ENCODE data around the gene BTN2A1.
A peak's percentile ranks its signal among the peaks of the same experiment; 100 is the strongest.
"Not testable (repeated sequence)": the region's sequence is repeated elsewhere in the genome, so short reads cannot be mapped to it uniquely, and the experiment has no call there.

The BTN2A1 gene

GRCh38 chr6:26457806-26458688 lies at the start of gene BTN2A1:
Gene BTN2A1 (plus strand): TSS chr6:26457955. CDS start chr6:26458637, 682 bp downstream.
- DNase-seq (ENCODE audit: low read depth) = peak; percentile 27

DNA sequence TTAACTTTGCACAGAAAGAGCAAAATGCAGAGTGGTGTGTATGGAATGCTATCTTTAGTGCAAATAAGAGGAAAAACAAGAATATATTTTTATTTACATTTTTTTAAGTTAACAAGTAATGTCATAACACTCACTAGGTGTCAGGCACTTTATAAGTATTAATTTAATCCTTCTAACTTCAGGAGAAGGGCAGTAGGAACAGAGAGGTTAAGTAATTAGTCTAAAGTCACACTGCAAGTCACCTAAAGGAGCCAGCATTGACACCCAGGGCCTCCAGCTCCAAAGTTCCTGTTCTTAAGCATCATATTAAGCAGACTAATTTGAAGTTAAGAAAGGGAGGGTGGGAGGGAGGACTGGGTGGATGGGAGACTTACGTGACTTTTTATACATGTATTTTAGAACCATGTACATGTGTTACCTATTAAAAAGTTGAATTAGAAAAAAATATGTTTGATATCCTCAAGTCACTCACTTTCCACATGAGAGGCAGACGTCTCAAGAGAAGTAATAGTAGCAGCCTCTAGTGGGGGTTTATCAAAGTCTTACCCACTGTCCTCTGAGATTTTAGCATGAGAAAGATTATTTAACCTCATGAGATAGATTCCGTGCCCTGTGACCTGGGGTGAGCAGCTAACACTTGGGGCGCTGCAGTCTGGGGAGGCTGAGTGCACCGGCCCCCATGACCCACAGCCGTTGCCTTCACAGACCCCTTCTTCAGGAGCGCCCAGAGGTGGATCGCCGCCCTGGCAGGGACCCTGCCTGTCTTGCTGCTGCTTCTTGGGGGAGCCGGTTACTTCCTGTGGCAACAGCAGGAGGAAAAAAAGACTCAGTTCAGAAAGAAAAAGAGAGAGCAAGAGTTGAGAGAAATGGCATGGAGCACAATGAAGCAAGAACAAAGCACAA lies 48.7 kb upstream of the BTN2A1 start:
- no peak for DNase-seq (ENCODE audit: low read depth)

DNA sequence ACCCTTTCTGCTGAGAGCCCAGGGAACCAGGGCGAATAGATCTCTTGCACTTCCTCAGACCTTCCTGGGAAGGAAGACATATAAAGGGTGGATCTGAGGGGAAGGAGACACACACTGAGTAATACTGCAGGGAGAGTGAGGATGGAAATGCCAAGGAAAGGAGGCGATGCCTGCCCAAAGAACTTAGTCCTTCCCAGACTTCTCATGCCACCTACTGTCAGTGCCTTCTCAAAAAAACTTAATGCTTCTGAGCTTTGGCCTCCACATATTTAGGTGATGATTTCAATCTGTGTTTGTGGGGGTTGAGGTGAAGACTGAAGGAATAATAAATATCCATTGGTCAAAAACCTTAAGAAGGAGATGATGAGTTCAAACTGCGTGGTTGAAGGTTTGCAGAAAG lies 46.0 kb upstream of the BTN2A1 start:
- no peak for DNase-seq (ENCODE audit: low read depth)

DNA sequence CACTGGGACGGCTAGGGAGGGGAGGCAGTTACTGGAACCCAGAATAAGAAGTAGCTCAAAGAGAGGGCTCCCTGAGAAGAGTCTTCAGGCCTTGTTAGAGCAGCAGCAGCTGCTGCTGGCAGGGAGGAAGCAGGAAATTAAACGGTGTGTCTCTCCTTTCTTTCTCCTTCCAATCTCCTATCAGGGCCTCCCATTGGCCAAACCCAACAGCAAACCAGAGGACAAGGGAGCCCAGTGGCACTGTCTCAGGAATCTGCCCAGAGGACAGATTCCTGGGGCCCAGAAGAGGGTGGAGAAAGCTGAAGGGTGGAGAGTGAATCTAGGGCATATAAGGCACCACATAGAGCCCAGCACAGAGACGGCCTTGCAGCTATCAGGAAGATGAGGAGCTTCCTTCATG lies 45.5 kb upstream of the BTN2A1 start:
- DNase-seq (ENCODE audit: low read depth) = no peak

GRCh38 chr6:26412954-26413353 lies 44.8 kb upstream of the BTN2A1 start:
- DNase-seq (ENCODE audit: low read depth) = no peak

- DNase-seq (ENCODE audit: low read depth) = no peak
These were observed 43.5 kb upstream of the BTN2A1 start for GRCh38 chr6:26414281-26414680.

DNA sequence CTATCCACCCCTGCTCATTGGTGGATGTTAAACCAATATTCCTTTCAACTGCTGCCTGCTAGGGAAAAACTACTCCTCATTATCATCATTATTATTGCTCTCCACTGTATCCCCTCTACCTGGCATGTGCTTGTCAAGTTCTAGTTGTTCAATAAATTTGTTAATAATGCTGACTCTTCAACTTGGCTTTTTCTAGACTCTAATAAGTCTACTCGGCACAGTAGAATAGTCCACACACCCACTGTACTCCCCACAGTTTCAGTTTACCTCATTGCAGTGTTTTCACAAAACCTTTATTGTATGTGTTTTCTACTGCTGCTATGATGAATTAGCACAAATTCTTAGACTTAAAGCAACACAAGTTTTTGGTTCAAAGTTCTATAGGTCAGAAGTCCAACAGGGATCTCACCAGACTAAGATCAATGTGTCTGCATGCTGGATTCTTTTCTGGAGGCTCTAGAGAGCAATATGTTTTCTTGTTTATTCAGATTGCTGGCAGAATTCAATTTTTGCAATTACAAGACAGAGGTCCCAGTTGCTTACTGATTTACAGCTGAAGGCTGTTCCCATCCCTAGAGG lies 42.6 kb upstream of the BTN2A1 start:
- no peak for DNase-seq (ENCODE audit: low read depth)

DNA sequence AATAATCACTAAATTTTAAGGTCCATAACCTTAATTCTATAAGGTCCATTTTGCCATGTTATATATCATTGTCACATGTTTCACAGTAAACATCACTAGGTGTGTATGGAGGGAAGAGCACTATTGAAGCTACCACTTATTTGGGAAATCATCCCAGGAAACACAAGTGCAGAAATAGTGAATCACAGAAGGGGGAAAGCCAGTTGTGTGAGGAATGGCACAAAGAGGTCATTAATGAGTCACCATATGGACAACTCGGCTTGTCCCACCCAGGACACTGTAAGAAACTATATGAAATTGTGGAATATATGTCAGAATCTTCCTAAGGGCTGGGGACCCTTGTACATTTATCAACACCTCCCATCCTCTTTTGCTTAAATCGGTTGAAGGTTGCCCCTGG lies 42.0 kb upstream of the BTN2A1 start:
- no peak for DNase-seq (ENCODE audit: low read depth)

DNA sequence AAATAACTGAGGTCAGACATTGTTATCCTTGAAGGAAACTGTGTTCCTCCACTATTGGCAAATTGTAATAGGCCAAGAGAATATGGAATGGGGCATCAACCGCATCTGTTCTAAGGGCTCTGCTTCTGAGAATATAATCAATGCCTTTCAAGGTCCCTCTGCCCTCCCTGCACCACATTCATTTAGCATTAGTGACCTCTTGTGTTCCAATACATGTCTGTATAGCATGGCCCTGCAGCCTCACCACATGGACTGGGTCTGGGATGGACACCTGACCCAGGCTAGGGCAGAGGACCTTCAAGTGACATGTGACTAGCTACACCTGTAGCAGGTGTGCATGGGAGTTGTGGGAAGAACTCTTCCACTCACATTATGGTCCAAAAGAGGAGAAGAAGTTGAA lies 41.5 kb upstream of the BTN2A1 start:
- DNase-seq (ENCODE audit: low read depth) = no peak

- not testable (repeated sequence) for DNase-seq (ENCODE audit: low read depth)
These were observed 39.7 kb upstream of the BTN2A1 start for GRCh38 chr6:26418077-26418476.

DNA sequence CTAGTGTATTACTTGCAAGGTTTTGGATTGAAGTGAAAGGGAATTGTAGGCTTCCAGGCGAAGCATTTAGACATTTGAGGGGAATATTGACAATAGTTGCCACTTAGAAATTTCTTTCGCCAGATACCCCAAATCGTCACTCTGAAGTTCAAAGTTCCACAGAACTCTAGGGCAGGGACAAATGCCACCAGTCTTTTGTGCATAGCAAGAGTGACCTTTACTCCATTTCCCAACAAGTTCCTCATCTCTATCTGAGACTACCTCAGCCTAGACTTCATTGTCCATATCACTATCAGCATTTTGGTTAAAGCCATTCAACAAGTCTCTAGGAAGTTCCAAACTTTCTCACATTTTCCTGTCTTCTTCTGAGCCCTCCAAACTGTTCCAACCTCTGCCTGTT lies 39.0 kb upstream of the BTN2A1 start:
- DNase-seq (ENCODE audit: low read depth) = not testable (repeated sequence)

- no peak for DNase-seq (ENCODE audit: low read depth)
These were observed 37.0 kb upstream of the BTN2A1 start for GRCh38 chr6:26420688-26421171.

GRCh38 chr6:26421259-26422144 lies 36.3 kb upstream of the BTN2A1 start:
- DNase-seq (ENCODE audit: low read depth) = no peak

GRCh38 chr6:26422329-26422728 lies 35.4 kb upstream of the BTN2A1 start:
- DNase-seq (ENCODE audit: low read depth) = no peak

GRCh38 chr6:26426691-26427450 lies 30.9 kb upstream of the BTN2A1 start:
- DNase-seq (ENCODE audit: low read depth) = no peak

- DNase-seq (ENCODE audit: low read depth) = no peak
These were observed 30.3 kb upstream of the BTN2A1 start for GRCh38 chr6:26427451-26427809.

DNA sequence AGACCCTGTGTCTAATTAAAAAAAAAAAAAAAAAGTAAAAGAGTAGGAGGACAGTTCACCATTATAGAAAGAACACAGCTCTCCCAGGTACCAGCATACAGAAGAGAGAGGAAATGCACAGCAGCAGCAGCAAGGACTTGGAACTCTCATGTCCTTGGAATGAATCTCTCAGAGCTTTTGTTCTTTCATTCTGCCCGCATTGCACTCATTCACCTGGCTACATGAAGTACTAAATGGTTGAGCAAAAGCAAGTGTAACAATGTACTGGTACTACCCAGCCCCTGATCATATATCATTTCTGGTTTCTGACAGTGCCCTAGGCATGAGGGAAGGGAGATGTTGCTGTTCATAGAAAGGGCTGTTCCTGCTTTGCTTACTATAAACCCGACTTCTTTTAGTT lies 29.5 kb upstream of the BTN2A1 start:
- no peak for DNase-seq (ENCODE audit: low read depth)

DNA sequence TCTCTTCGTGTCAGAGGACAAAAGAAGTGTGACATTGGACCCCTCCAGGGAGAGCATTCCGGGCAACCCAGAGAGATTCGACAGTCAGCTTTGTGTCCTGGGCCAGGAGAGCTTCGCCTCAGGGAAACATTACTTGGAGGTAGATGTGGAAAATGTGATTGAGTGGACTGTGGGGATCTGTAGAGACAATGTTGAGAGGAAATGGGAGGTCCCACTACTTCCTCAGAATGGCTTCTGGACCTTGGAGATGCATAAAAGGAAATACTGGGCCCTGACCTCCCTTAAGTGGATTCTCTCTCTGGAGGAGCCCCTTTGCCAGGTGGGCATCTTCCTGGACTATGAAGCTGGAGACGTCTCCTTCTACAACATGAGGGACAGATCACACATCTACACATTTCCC lies 27.0 kb upstream of the BTN2A1 start:
- no peak for DNase-seq (ENCODE audit: low read depth)

DNA sequence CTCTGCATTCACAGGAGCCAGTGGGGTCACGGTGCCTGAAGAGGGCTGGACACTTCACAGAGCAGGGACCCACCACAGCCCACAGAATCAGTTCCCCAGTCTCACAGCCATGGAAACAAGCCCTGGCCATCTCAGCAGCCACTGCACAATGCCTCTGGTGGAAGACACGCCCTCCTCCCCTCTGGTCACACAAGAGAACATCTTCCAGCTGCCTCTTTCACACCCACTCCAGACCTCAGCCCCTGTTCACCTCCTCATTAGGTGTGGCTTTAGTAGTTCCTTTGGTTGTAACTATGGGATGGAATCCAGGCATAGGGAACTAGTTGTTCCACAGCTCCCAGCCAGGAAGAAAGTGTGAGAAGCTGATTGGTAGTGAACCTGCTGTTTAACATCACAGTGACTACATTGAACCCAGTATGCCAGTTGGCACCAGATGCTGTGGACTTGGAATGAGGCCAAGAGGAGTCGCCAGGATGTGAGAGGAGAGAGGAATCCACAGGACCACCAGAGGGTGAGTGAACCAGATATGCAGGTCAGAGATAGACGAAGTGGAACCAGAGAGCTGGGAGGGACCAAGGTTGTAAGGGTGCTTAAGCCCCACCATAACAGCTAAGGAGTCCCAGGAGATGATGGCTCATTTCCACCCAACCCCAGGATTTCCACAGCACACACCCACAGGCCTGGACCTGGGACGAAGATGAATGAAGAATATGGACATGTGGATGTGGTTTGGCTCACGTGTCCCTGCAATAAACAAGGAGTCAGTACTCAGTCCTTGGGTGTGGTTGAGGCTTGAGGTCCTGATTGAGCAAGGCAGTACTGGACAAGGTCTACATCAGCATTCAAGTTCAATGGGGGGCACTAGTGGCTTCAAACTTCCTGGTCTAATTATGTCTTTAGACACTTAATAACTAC lies 26.2 kb upstream of the BTN2A1 start:
- no peak for DNase-seq (ENCODE audit: low read depth)
